ENCODE measurements around the gene IGLON5. TPM values are rescaled to one million over a fixed set of nuclear protein-coding genes. Genes with fewer than 3 reads are reported as not detected.

IGLON5 gene
- total RNA-seq, 1 experiment from 2014 or later, result not detected

DNA sequence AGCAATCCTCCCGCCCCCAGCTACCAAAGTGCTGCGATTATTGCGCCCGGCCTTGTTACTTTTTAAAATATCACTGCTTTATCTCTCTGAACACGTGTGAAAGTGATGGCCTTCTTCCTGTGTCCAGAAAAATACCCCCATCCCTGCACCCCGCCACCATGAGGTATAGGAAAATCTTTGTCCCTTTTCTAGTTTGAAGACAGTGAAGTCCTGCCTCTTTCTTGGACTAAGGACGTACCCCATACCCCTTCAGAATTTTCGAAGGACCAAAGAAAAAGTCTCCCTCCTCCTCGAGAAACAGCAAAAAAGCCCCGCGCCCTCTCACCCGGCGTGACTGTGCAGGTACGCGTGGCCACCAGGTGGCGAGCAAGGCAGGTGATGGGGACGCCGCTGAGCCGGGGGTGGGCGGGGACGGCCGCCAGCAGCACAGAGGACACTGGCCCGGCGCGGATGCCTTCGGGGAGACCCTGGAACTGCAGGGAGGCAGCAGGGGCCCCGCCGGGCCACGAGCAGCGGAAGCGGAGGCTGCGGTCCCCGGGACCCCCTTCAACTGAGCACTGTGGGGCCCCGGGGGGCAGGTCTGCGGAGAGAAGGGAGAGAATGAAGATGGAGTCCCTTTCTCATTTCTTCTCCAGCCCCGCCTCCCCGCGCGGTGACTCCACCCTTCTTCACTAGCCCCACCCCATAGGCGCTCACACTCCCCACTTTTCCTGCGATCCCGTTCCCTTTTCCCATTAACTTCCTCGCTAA lies 27.3 kb downstream of the IGLON5 start:
- peak; percentile 95 for DNase-seq (ENCODE audit: low spot score)

DNA sequence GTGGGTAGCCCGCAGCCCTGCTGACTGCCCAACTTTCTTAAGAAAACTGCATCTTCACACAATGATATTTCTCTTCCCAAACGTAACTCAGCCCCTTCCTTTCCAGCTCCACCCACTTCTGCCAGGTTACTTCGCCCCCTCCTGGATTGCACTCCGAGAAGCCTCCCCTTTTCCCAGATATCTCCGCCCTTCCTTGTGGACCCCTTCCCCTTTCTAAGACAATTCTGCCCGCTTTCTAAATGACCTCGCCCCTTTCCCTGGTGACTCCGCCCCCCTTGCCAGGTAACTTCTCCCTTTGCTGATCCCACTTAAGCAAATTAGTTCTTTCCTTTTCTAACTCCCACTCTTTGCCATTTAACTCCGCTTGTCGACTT lies 27.9 kb downstream of the IGLON5 start:
- DNase-seq (ENCODE audit: low spot score), result no peak

DNA sequence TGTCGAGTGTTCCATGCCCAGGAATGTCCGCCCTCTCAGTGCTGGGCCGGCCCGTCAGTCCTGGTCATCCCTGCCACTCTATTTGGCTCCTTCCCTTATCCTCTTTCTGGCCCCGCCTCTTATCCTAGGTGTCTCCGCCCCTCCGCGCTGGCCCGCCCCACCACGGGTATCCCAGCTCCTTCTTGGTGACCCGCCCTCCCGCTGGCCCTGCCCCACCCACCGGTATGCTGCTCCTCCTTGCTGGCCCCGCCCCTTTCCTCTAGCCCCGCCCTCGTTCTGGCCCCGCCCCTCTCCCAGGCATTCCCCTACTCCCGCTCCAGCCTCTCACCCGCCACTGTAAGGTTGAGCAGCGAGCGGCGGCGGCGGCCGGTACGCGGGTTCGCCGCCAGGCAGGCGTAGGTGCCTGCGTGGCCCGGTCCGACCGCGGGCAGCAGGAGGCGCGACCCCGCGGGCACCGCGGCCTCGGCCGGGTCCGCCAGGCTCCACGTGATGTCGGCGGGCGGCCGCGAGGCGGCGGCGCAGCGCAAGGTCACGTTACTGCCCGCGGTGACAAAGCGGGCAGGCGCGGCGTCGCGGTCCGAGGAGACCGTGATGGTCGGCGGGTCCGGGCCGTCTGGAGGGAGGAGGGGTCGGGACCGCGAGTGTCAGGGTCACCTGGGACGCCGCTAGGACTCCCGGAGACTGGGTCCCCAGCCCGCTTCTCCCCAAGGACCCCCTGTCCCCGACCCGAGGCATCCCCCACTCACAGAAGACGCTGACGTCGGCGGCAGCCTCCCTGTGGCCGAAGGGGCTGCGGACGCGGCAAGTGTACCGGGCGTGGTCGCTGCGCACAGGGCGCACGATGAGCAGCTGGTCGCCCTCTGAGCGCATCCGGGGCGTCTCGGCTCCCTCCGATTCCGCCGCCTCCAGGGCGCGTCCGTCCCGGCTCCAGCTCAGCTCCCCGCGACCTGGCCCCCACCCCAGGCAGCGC lies 28.5 kb downstream of the IGLON5 start:
- peak; percentile 99 for DNase-seq (ENCODE audit: low spot score)

DNA sequence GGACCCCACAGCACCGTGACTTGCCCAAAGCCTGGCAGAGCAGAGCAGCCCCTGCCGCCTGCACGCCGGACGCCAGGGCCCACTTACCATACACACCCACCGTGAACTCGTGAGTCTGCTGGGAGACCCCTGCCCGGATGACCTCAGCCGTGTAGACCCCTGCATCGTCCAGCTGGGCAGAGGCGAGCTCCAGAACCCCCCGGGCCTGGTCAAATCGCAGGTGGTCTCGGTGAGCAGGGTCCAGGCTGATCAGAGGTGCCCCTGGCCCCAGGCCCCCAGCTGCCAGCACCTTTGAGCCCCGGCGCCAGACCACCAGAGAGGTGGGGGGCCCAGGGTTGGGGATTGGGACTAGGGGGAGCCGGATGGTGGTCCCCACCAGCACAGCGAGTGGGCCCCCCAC lies 29.6 kb downstream of the IGLON5 start:
- DNase-seq (ENCODE audit: low spot score), result no peak

DNA sequence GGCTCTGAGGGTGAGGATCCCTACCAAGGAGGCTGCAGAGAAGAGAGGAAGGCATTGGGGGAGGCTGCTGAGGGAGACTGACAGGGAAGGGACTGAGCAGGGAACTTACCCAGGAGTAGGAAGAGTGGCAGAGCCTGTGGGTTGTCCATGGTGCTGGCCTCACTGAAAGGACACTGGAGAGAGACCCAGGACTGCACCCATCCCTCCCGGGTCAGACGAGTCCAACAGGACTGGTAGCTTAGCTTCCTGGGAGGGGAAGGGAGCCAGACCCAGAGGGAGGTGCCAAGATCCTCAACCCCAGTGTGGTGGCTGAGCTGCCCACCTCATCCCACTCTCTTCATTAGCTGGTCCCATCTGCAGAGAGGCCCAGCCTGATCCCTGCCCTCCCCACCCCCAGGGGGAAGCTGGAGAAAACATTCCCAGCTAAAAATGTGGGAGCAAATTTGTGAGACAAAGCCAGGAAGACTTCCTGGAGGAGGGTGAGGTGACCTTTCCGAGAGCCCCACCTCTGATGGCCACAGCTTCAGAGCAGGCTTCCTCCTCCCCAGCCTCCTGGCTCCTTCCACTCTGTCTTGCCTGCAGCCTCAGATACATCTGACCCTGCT lies 30.6 kb downstream of the IGLON5 start, which contains the start of gene VSIG10L:
TSS of gene VSIG10L (minus strand) at position 164 of the 605 bp plus-strand sequence. CDS start at position 149, 15 bp downstream.
- peak; percentile 87 for DNase-seq (ENCODE audit: low spot score)

DNA sequence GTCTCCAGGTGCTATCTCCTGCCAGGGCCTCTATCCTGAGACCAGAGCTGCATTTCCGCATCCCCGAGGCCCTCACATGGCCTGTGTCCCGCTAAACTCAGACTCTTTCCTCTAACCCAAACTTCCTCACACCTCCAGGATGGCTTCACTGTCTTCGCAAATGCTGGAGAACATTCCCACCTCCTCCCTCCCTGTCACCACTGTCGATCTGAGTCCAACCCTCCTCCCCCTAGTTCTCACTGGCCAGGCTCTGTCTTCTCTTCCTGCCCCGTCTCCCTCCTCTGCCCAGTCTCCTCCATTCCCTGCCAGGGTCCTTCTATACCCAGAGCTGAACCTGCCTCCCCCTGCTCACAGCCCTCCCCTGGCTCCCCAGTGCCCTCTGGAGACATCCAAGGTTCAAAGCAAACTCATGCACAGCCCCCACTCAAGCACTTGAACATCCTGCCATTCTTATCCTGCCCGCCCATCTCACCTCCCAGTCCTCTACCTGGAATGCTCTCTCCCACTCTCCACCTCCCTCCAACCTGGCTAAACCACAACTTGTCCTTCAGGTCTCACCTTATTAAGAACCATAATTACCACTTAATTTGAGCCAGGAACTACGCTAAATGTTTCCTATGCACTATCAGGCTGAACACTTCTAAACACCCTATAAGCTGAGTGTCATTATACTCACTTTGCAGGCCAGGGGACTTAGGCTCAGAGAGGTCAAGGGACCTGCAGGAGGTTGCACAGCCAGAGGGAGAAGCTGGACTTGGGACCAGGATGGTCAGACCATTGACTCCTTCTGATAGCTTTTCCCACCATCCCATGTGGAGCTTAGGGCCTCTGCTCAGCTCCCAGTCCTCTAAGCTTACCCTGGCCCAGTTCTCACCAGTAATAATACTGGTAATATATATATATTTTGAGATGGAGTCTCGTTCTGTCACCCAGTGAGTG lies 31.5 kb downstream of the IGLON5 start:
- DNase-seq (ENCODE audit: low spot score), result peak; percentile 71

DNA sequence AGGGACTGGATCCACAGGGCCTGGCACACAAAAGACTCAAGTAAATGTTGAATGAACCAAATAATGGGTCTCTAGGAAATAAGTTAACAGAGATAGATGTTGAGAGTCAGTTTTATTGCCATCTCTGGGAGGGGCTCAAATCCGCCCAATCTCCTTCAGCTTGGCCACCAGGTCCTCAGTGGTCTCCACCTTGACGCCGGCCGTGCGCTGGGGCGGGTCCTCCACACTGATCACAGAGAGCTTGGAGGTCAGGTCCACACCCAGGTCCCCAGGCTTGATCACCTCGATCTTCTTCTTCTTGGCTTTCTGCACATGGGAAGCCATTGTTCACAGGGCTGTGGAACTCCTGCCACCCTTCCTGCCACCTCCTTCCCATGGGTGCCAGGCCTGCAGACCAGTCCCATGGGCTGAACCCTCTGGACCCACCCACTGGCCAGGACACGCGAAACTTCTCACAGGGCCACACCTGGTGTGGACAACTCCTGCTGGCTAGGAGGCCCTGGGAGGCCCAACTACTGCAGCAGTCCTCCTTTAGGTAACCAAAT lies 33.7 kb downstream of the IGLON5 start:
- no peak for DNase-seq (ENCODE audit: low spot score)

DNA sequence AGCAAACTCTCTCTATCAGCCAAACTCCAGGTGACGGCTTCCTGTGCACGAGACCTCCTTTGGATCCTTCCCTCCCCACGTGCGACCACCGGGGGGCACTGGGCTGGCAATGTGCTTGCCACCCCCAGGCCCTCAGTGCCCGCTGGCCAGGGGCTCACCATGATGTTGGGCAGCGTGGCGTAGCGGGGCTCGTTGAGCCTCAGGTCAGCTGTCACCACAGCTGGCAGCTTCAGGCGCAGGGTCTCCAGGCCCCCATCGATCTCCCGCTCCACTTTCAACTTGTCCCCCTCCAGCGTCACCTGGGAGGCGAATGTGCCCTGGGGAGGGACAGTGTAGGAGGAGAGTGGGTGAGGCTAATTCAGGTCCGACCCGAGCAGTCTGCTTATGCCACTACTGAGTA lies 35.3 kb downstream of the IGLON5 start:
- no peak for DNase-seq (ENCODE audit: low spot score)

DNA sequence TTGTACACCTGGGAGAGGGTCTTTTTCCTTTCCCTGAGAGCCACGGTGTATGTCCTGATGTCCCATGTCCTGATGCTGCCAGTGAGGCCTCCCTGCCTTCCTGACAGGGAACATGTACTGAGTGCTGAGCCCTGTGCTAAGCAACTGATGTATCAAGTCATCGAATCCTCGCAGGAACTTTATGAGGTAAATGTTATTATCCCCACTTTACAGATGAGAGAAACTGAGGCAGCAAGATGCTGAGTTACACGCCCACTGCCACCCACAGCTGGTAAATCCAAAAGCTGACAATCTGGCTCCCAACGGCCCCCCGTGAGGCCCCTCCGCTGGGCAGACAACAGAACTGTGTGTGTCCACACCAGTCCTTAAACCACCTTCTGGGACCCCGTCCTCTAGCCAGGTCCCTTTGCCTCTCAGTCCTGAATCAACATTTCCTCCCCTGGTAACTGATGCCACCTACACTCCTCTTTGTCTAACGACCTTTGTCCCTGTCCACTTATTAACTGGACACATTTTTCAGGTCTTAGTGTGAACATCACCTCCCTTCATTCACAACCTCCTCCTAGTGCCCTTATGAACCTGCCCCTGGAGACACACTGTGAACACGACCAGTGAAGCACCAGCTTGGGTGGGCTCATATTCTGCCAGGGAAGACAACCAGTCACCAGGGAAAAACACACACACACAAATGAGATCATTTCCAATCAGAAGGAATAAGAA lies 35.9 kb downstream of the IGLON5 start:
- DNase-seq (ENCODE audit: low spot score), result peak; percentile 81

DNA sequence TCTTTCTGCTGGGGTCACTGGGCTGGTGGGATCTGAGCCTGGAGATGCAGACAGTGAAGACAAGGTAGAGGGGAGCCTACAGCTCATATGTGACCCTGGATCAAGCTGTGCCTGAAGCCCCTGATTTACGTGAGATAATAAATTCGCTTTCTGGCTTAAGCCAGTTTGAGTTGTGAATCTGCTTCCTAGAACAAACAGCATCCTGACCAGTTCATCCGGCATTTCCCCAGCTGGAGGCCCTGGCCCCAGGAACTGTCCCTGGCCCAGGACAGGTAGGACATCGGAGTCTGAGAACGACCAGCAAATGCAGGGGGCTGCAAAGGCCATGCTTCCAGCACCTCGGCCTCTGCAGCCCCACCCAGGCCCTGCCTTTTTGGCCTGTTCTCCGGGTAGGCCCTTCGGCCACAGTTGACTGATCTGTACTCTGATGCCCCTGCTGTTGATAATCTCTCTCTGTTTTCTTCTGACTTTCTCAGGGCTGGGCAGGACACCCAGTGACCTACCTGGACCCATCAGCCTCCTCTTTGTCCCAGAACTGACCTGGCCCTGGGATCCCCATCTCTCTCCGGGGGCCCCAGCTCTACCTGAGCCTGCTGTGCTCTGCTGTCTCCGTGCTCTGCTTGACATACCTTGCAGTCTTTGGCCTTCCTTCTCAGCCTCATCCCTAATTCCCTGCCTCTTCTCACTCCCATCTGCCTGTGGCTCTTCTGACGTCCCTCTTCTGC lies 40.0 kb downstream of the IGLON5 start:
- no peak for DNase-seq (ENCODE audit: low spot score)

DNA sequence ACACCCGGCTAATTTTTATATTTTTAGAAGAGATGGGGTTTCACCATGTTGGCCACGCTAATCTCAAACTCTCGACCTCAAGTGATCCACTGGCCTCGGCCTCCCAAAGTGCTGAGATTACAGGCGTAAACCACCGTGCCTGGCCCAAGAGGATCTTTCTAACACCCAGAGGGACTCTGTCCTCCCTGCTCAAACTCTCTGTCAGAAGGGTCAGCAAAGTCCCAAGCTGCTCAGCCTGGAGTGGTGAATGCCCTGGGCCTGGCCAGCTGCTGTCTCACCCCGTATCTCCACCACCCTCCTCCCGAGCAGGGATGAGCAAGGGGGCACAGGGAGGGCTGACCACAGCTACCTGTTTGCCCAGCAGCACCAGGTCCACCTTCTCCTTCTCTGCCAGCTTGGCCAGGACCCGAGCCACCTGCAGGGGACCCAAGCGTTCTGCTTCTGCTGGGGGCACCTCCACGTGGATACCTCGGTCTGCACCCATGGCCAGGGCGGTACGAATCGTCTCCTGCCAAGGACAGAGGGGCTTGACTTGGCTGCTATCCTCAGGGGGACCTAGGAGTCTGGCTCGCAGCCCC lies 41.4 kb downstream of the IGLON5 start:
- DNase-seq (ENCODE audit: low spot score), result no peak

DNA sequence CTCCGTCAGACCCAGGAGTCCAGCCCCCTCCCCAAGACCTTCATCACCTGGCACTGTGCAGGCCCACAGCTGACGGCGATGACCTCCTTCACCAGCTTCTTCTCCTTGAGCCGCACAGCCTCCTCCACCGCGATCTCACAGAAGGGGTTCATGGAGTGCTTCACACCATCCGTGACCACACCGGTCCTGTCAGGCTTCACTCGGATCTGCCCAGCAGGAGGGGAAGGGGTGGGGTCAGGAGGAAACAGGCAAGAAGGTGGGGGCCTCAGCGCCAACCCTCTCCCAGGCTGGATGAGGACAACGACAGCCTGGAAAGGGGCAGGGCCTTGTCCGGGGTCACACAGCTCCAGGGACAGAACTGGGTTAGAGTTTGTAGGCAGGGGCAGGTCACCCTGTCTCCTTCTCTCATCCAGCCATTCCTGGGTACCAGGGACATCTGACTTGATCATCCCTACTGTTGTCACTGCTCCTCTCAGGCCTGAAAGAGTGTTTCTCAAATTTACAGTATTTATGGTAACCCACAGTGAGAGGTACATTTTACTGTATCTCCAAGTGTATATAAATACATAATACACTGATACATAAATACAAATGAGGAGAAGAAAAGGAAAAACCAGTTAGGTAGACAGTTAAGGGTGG lies 42.8 kb downstream of the IGLON5 start:
- DNase-seq (ENCODE audit: low spot score), result no peak

DNA sequence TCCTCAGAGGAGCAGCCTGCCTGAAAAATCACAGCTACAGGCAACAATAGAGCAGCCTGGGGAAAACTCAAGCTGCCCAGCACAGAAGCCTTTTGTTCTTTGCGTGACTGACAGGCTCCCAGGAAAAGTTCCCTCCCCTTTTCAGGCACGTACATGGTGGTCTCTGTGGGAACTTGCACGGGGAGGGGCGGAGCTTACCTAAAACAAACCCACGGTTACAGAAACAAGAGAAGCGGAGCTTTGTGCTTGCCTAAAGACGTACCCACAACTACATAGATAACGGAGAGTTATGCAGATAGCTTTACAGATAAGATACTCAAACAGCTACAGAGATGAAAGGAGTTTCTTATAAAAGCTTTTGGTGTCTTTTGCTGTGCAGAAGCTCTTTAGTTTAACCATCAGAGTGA lies 43.3 kb downstream of the IGLON5 start:
- no peak for DNase-seq (ENCODE audit: low spot score)

DNA sequence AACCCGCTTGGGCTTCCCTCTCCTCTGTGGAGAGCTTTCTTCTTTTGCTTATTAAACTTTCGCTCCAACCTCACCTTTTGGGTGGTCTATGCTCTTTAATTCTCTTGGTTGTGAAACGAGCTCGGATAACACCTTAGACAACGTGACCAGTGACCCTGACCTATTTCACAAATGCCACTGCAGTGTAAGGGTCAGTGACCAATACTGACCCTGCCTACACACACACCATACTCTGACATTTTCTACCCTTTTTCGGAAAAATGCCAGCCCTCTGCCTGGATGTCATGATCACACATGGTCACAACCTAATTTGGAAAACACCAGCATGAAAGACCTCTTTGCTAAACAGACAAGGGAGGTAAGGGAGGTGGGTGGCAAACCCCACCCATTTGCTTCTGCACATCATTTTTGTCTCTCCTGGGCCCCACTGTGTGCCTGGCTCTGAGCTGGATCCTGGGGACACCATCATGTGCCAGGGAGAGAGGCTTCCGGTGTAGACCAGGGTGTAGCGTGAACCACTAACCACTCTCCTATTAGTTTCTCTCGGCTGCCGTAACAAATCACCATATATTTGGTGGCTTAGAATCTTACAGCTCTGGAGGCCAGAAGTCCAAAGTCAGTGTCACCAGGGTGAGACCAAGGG lies 44.8 kb downstream of the IGLON5 start:
- no peak for DNase-seq (ENCODE audit: low spot score)

DNA sequence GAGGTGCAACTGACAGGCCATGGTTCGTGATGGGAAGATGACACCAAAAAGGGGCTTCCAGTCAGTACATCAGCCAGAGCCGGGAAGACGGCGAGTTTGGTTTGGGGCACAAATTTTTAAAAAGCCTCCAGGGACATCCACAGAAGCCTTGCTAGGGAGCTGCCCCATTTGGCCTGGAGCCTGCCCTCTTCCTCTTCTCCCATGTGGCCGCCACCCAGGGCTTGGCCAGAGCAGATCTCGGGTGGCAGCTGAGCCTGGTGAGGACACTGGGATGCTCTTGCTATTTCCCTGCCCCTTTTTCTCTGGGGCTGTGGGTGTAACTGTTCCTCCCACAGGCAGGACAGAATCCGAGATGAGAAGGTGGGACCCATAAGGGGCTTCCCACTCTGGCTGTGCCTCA lies 46.5 kb downstream of the IGLON5 start:
- no peak for DNase-seq (ENCODE audit: low spot score)

DNA sequence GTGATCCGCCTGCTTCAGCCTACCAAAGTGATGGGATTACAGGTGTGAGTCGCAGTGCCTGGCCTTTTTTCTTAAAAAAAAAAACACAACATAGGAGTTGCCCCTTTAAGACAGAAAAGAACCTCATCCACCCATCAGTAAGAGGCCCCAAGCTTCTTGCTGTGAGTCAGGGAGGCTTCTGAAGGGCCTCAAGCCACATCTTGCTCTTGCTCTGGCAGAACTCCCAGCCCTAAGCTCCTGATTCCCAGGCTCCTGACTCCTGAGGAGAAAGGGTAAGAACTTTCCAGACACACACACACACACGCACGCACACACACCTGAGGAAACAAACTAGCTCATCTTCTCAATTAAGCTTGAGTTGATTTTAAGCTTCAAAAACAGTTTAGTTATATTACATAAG lies 47.9 kb downstream of the IGLON5 start:
- DNase-seq (ENCODE audit: low spot score), result no peak

DNA sequence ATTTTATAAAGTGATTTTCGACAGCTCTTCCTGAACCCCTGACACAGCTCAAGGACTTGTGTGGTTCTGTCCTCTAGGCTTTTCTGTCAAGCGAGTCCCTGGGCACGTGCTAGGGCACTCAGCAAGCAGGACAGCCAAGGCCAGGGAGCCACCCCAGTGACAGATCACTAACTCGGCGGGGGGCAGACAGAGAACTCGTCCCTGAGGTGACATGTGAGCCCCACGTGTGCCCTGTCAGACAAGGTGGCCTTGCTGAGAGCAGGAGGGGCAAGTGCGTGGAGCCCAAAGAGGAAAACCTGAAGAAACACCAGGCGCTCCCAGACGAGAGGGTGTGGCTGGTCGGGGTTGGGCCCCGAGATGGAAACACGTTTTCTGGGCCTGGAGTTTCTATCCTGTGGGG lies 49.8 kb downstream of the IGLON5 start:
- no peak for DNase-seq (ENCODE audit: low spot score)

Measured in HT-29 (cell line).